Stomach smooth muscle (tissue), 2 donors: ENCODE data around the gene SRGAP3.

ENCODE experiments used
- H3K27ac ChIP-seq: one replicate; pipeline ENCODE4 v1.7.0; 2013; ENCODE audit warnings: mild to moderate bottlenecking, low read length, inconsistent platforms
- H3K27me3 ChIP-seq, 2 donors: one replicate each; pipeline ENCODE4 v1.7.0; 2013; ENCODE audit warnings: low read length in 2 of 2; ENCODE audit not compliant: insufficient read depth in 2 of 2, control insufficient read depth in 1 of 2
- H3K36me3 ChIP-seq, 2 donors: one replicate each; pipeline ENCODE4 v1.7.0; 2013; ENCODE audit warnings: low read length in 2 of 2; ENCODE audit not compliant: control insufficient read depth in 2 of 2, insufficient read depth in 2 of 2
- H3K4me1 ChIP-seq: one replicate; pipeline ENCODE4 v1.7.0; 2013; ENCODE audit warnings: low read length; ENCODE audit not compliant: control insufficient read depth, insufficient read depth
- H3K4me3 ChIP-seq, 2 donors: one replicate each; pipeline ENCODE4 v1.7.0; 2013; ENCODE audit warnings: low read length in 2 of 2
- H3K9ac ChIP-seq, 2 donors: one replicate each; pipeline ENCODE4 v1.7.0; 2013; ENCODE audit warnings: low read length in 2 of 2, mild to moderate bottlenecking in 1 of 2
- H3K9me3 ChIP-seq, 2 donors: one replicate each; pipeline ENCODE4 v1.7.0; 2013; ENCODE audit warnings: low read length in 2 of 2; ENCODE audit not compliant: control insufficient read depth in 2 of 2
- donor health status: healthy.
- donor health status: Pancreatic carcinoma.

The SRGAP3 gene

DNA sequence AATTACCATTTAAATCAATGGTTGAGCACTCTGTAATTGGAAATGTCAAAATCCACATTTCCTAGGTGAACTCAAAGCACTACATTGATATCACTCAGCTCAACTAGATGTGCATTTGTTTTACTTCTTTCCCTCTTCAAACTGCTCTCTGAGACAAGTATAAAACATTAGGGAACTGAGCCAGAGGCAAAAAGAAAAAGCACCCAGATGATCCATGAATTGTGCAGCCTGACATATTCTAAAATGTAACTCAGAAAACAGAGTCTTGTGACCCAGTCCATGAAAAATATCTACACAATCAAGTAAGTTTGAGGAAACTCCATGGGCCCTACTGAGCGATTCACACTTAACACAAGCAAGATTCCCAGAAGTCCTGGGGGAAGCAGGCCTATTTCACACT is 9.8 kb downstream of the SRGAP3 start:
- Histone ChIP-seq H3K9me3 (no peaks in the 10 kb centered on the region), H3K4me3 (no peak overlapping the region), H3K9ac (no peak overlapping the region)

DNA sequence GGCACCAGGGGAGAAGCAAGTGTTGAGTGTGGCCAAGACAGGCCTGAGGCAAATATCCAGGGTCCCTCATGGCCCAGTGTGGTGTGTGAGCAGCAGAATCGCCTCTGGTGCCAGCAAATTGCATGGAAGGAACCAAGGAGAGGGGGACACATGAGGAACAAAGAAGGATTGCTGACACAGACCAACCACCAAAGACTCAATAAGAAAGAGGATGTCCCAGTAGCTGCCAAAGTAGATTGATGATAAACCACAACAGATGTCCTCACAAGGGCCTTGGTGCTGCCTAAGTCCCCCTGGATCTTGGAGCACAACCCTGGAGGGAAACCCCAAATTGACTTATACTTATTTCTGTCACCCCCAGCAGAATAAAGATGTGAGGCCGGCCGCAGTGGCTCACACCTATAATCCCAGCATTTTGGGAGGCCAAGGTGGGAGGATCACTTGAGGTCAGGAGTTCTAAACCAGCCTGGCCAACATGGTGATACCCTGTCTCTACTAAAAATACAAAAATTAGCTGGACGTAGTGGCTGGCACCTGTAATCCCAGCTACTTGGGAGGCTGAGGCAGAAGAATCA is 10.6 kb downstream of the SRGAP3 start:
- Histone ChIP-seq H3K27ac (no peak overlapping the region), H3K9me3 (no peaks in the 10 kb centered on the region), H3K4me1 (no peaks in the 10 kb centered on the region), H3K36me3 (no peaks in the 10 kb centered on the region), H3K4me3 (no peak overlapping the region), H3K9ac (no peak overlapping the region), H3K27me3 (no peaks in the 10 kb centered on the region)

More for the DNA sequence above, 9.8 kb downstream of the SRGAP3 start:
- Histone ChIP-seq H3K27ac (no peak overlapping the region), H3K4me1 (no peaks in the 10 kb centered on the region), H3K36me3 (no peaks in the 10 kb centered on the region), H3K27me3 (no peaks in the 10 kb centered on the region)

DNA sequence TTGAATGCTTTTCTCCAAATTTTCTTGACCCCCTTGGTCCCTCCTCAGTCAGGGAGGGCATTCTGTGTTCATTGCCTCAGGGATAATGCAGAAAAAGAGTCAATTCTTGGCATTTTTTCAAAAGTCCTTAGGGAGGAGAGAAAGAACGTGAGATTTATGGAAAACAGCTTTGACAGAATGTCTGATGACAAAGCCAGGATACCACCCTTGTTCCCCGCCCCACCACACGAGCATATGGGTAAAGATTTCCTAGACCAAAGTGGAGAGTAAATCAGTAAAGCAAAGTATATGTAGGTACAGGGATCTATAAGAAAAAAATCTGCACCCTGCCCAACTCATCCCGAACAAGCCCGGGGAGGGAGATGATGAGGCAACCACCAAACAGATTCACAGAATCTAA is 11.2 kb downstream of the SRGAP3 start:
- Histone ChIP-seq H3K4me1 (no peaks in the 10 kb centered on the region), H3K27ac (no peak overlapping the region), H3K27me3 (no peaks in the 10 kb centered on the region), H3K9ac (no peak overlapping the region), H3K9me3 (no peaks in the 10 kb centered on the region), H3K36me3 (no peaks in the 10 kb centered on the region), H3K4me3 (no peak overlapping the region)

DNA sequence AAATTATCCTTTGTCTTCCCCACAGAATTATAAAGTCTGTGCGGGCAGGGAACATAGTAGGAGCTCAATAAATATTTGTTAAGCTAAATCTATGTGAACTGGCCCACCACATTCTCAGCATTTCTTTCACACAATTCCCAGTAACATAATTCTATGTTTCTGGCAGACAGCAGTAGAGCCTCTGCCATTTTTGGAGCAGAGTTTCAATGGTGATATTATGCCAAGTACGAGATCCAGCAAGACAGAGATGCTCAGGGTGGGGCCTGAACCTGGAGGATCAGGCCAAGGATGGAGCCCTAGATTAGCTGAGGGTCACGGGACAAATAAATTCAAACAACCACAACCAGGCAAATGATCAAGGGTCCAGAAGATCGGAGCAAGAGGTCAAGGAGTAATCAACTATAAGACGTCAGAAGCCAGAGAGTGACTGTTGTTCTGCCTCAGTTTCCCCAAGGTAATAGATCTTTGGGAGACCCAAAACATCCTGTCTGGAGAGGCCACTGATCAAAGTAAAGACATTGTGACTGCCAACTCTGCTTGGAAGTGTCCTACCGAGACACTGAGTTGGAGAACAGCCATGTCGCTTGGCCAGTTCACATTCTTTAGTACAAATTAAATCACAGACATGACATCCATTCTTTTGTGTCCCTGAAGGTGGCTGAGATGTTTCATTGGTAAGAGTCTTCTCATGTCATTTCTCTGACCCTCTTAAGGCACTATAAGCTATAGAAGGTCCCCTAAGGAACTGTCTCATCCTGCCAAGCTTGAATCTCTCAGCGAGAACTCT is 15.4 kb downstream of the SRGAP3 start:
- Histone ChIP-seq H3K4me3 (no peak overlapping the region), H3K36me3 (no peaks in the 10 kb centered on the region), H3K27ac (no peak overlapping the region), H3K4me1 (no peaks in the 10 kb centered on the region), H3K9ac (no peak overlapping the region), H3K9me3 (no peaks in the 10 kb centered on the region), H3K27me3 (no peaks in the 10 kb centered on the region)

DNA sequence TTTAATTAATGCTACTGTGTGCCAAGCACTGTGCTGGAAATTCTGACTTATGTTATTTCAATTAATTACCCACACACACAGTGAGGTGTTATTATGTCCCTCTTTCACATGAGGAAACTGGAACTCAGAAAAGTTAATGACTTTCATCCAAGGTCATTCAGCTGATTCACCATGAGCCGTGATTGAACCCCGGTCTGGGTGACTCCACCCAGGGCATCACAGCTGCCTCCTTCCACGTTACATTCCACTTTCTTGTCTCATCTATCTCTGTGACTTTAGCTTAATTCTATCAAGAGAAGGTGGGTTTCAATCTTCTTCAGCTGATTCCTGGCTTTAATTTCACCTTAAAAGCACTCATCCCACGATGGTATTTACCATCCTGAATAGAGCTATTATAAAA is 16.3 kb downstream of the SRGAP3 start:
- H3K4me3 ChIP-seq = no peak overlapping the region
- no peak overlapping the region for H3K9ac ChIP-seq
- no peak overlapping the region for H3K27ac ChIP-seq
- no peaks in the 10 kb centered on the region for H3K4me1 ChIP-seq
- H3K27me3 ChIP-seq = no peaks in the 10 kb centered on the region
- no peaks in the 10 kb centered on the region for H3K9me3 ChIP-seq
- H3K36me3 ChIP-seq = no peaks in the 10 kb centered on the region

DNA sequence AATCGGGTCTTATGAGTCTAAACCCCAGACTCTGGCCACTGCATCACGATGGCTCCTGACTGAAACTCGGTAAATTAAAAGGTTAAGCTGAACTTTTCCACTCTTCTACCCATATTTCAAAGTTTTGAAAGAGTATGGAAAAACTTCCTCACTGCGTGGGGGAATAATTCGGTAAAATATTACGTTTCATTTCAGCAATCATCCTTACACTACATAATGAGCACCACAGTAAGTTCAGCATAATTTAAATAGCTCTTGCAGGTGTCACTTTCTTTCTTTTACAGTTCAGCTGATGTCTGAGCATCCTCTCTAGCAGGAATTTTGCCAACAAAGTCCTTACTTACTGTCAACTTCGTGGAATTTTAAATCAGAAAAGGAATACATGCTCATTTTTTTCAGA is 17.5 kb downstream of the SRGAP3 start:
- no peaks in the 10 kb centered on the region for H3K4me1 ChIP-seq

DNA sequence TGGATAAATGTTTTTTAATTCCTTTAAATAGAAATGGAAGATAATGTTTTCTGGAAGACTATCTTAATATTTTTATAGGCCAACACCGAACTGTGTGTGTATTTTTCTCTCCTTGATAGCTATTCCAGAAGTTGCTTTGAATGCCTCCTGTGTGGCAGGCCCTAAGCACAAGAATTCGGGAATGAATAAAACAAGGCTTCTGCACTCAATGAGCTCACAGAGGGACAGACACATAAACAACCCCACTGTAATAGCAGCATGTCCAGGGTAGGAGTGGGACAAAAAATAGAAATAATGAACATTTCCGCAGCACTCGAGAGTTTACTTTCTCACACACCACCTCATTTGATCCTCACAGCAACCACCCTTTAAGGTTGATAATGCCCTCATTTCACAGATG is 18.0 kb downstream of the SRGAP3 start:
- no peak overlapping the region for H3K9ac ChIP-seq
- H3K36me3 ChIP-seq = no peaks in the 10 kb centered on the region
- no peaks in the 10 kb centered on the region for H3K4me1 ChIP-seq
- H3K9me3 ChIP-seq = no peaks in the 10 kb centered on the region
- H3K27ac ChIP-seq = no peak overlapping the region
- no peaks in the 10 kb centered on the region for H3K27me3 ChIP-seq
- H3K4me3 ChIP-seq = no peak overlapping the region

More for the DNA sequence above, 17.5 kb downstream of the SRGAP3 start:
- H3K4me3 ChIP-seq = no peak overlapping the region
- no peaks in the 10 kb centered on the region for H3K27me3 ChIP-seq
- no peak overlapping the region for H3K9ac ChIP-seq
- no peaks in the 10 kb centered on the region for H3K36me3 ChIP-seq
- no peaks in the 10 kb centered on the region for H3K9me3 ChIP-seq
- H3K27ac ChIP-seq = no peak overlapping the region

DNA sequence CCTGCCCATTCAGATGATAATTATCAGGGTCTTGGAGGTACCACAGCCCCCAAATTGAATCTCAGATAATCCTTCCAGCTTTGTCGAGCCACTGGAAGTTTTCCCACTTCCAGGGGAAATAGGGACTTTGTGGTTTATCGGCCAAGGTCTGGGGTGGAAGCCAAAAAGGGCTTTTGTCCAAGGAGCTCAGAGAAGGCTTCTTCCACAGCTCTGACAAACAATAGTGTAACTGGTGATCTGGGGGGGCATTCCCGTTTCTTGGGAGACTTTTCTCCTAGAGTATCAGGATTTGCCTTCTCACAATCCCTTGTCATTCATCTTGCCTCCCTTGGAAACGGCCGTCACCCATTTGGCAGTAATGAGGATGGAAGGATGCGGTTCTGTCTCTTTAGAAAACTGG is 18.4 kb downstream of the SRGAP3 start:
- no peaks in the 10 kb centered on the region for H3K4me1 ChIP-seq
- no peaks in the 10 kb centered on the region for H3K36me3 ChIP-seq
- H3K9ac ChIP-seq = no peak overlapping the region
- H3K27ac ChIP-seq = no peak overlapping the region
- H3K4me3 ChIP-seq = no peak overlapping the region
- no peaks in the 10 kb centered on the region for H3K27me3 ChIP-seq
- no peaks in the 10 kb centered on the region for H3K9me3 ChIP-seq

DNA sequence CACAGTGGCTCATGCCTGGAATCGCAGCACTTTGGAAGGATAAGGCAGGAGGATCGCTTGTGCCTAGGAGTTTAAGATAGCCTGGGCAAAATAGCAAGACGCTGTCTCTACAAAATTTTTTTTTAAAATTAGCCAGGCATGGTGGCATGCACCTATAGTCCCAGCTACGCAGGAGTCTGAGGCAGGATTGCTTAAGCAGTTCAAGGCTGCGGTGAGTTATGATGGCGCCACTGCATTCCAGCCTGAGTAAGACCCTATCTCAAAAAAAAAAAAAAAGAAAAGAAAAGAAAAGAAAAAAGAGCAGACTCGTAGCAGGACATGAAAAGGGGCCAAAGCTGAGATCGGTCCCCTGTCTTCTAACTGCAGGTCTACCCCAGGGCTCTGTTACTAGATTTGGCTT is 18.9 kb downstream of the SRGAP3 start:
- Histone ChIP-seq H3K9me3 (no peaks in the 10 kb centered on the region), H3K27ac (no peak overlapping the region), H3K4me3 (no peak overlapping the region), H3K27me3 (no peaks in the 10 kb centered on the region), H3K4me1 (no peaks in the 10 kb centered on the region), H3K9ac (no peak overlapping the region), H3K36me3 (no peaks in the 10 kb centered on the region)

DNA sequence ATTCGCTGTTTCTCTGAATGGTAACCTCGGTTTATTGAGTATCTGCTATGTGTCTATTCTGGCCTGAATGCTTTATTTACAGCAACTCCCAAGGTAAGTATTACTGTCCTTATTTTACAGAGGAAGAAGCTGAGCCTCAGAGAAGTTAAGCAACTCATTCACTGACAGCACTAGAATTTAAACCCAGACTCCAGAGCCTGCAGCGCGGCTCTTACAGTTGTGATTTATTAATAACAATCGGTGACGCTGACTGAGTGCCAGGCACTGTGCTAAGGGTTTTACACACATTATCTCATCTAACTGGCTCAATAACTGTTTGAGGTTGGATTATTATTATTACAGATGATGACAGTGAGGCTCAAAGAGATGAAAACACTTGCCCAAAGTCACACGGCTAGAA is 19.6 kb downstream of the SRGAP3 start:
- Histone ChIP-seq H3K4me3 (no peak overlapping the region), H3K27me3 (no peaks in the 10 kb centered on the region), H3K27ac (no peak overlapping the region), H3K36me3 (no peaks in the 10 kb centered on the region), H3K9me3 (no peaks in the 10 kb centered on the region), H3K4me1 (no peaks in the 10 kb centered on the region), H3K9ac (no peak overlapping the region)

DNA sequence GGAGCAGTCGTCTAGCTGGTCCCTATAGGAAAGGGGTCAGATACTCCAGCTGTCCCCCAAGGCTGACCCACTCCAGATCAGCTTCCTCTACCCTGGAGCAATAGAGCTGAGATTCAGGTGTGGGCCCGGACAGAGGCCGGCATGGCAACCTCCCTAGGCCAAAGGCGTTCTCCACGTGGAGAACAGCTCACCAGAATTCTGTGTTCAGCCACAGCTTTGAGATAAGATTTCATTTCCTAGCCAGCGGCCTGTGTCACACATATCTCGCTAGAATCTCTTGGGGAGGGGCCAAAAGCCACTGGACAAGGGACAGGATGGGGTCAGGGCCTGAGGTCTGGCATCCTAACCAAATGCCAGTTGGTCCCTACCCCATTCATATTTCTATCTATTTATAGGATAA is 20.1 kb downstream of the SRGAP3 start:
- H3K27me3 ChIP-seq = no peaks in the 10 kb centered on the region
- no peak overlapping the region for H3K4me3 ChIP-seq
- H3K27ac ChIP-seq = no peak overlapping the region
- no peaks in the 10 kb centered on the region for H3K9me3 ChIP-seq
- H3K36me3 ChIP-seq = no peaks in the 10 kb centered on the region
- H3K9ac ChIP-seq = no peak overlapping the region
- H3K4me1 ChIP-seq = no peaks in the 10 kb centered on the region
